OCI-LY3 (cell line): ENCODE measurements around the gene IFNL4.

Experiments used
- CTCF ChIP-seq: fragments of 200-600, 300-600 bp; sonication (generic); IDR thresholded peaks from 2 replicates; pipeline ENCODE4 v1.5.1; 2014; ENCODE audit warnings: antibody characterized with exemption, low read length, low read depth
- EZH2phosphoT487 ChIP-seq: fragments of 200-600 bp; shearing (Covaris generic); IDR thresholded peaks from 2 replicates; pipeline ENCODE4 v1.6.1; 2018; ENCODE audit warnings: antibody characterized with exemption, mixed run types, low read depth

GRCh38 chr19:39265321-39265916 is 16.8 kb upstream of the IFNL4 start:
- TF ChIP-seq CTCF (no peak), EZH2phosphoT487 (no peak)
